H1 (cell line): ENCODE results near the gene RHOH. TPM values are rescaled to one million over a fixed set of nuclear protein-coding genes. Genes with fewer than 3 reads are reported as not detected.

ENCODE experiments used
- CREB1 ChIP-seq: IDR thresholded peaks from 2 replicates; pipeline ENCODE4 v1.6.1; 2012; ENCODE audit warnings: inconsistent platforms
- EP300 ChIP-seq, 2 experiments: IDR thresholded peaks; 1 replicate in 1 of 2; 2 replicates in 1 of 2; pipeline ENCODE4 v1.6.1; 2011 to 2012; ENCODE audit warnings: low read depth in 2 of 2, low read length in 2 of 2, mild to moderate bottlenecking in 2 of 2, borderline replicate concordance in 1 of 2, inconsistent platforms in 1 of 2, moderate library complexity in 1 of 2
- GABPA ChIP-seq: IDR thresholded peaks from 2 replicates; pipeline ENCODE4 v1.6.1; 2011; ENCODE audit warnings: mild to moderate bottlenecking, low read length, moderate library complexity, borderline replicate concordance; ENCODE audit not compliant: insufficient read depth
- JUN ChIP-seq: IDR thresholded peaks from 2 replicates; pipeline ENCODE4 v1.6.1; 2011; ENCODE audit warnings: low read depth, mild to moderate bottlenecking, improper control_type of control experiment, low read length
- NRF1 ChIP-seq: IDR thresholded peaks from 2 replicates; pipeline ENCODE4 v1.6.1; 2011; ENCODE audit warnings: mild to moderate bottlenecking, low read depth, low read length, improper control_type of control experiment
- PHF8 ChIP-seq: fragments of 200-600 bp; sonication (generic); conservative IDR thresholded peaks from 2 replicates; pipeline ENCODE4 v1.7.1; 2012; ENCODE audit warnings: low read depth, mild to moderate bottlenecking, inconsistent platforms, low read length, moderate library complexity
- polyA plus RNA-seq, 7 experiments: library from polyadenylated mRNA; depleted of rRNA in 3 of 7; stranded (reverse) in 5 of 7; unstranded in 2 of 7; fragments of >200 nt in 5 of 7; fragments of 200-250 nt in 2 of 7; gene quantifications; 1 replicate in 5 of 7; 2 replicates in 1 of 7; 4 replicates in 1 of 7; pipeline versions ENCODE4 v1.2.1 to v1.2.3, GENCODE V29; 2011 to 2013; ENCODE audit warnings: missing spikeins in 2 of 7, mixed read lengths in 2 of 7
- total RNA-seq: library from RNA; stranded (reverse); fragmentation: NEBNext Ultra II Directional; extraction: Animal tissue kit (Norgen Biotek cat#: 25700); gene quantifications from 2 replicates; pipeline ENCODE4 v1.2.1, GENCODE V29; 2021

The RHOH gene
- total and polyA plus RNA-seq, 2 of the 8 experiments (the other 6 are each of a cell fraction or from before 2014, with no cell fraction given) = 5.9 to 6.9 TPM

DNA sequence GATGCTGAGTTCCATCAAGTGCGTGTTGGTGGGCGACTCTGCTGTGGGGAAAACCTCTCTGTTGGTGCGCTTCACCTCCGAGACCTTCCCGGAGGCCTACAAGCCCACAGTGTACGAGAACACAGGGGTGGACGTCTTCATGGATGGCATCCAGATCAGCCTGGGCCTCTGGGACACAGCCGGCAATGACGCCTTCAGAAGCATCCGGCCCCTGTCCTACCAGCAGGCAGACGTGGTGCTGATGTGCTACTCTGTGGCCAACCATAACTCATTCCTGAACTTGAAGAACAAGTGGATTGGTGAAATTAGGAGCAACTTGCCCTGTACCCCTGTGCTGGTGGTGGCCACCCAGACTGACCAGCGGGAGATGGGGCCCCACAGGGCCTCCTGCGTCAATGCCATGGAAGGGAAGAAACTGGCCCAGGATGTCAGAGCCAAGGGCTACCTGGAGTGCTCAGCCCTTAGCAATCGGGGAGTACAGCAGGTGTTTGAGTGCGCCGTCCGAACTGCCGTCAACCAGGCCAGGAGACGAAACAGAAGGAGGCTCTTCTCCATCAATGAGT, 46.6 kb downstream of the RHOH start (continued):
- TF ChIP-seq EP300 (IDR thresholded peaks at IDR 0.05; ENCODE audit: borderline replicate concordance in 1 of 2, low read depth in 2 of 2, low read length in 2 of 2) = no peak
- TF ChIP-seq GABPA = no peak
- TF ChIP-seq JUN = no peak
- no peak for TF ChIP-seq NRF1
- TF ChIP-seq CREB1 = no peak
- no peak for TF ChIP-seq PHF8
